H1 (cell line): ENCODE measurements around the gene ZNF219. TPM values are rescaled to one million over a fixed set of nuclear protein-coding genes. Genes with fewer than 3 reads are reported as not detected.

Experiments used
- CTCF ChIA-PET: fragments of 300-600 bp; sonication (Branson Sonifier 250); formaldehyde crosslinking; loops from one replicate; lab custom pipeline; 2021; ENCODE audit not compliant: partially characterized antibody; lab: Charles Lee
- POLR2A ChIA-PET: fragments of 300-600 bp; sonication (Branson Sonifier 250); formaldehyde crosslinking; loops from one replicate; lab custom pipeline; 2021; ENCODE audit warnings: inconsistent platforms; ENCODE audit not compliant: partially characterized antibody; lab: Charles Lee
- DNase-seq, 2 experiments: peaks; one replicate each; pipeline versions ENCODE4 v3.0.0 to v3.0.0-alpha.2; 2010 to 2022; ENCODE audit warnings: low spot score in 2 of 2, low read depth in 1 of 2, mixed read lengths in 1 of 2
- FAIRE-seq: peaks from 2 replicates; lab custom pipeline; 2011; peaks lifted over from hg19 to GRCh38; lab: Jason Lieb, UNC
- H2AFZ ChIP-seq: 2 replicates; pipeline ENCODE4 v1.8.1; 2012; ENCODE audit warnings: low read length, inconsistent platforms
- H2AK5ac ChIP-seq: 2 replicates; pipeline ENCODE4 v1.6.1; 2013; ENCODE audit warnings: low read depth, low read length
- H2BK120ac ChIP-seq: replicated peaks from 2 replicates; pipeline ENCODE3; 2013; ENCODE audit warnings: low read depth, low read length, inconsistent platforms
- H2BK12ac ChIP-seq: 2 replicates; pipeline ENCODE4 v1.6.1; 2013; ENCODE audit warnings: low read depth, low read length
- H2BK15ac ChIP-seq: 2 replicates; pipeline ENCODE4 v1.6.1; 2013; ENCODE audit warnings: low read length
- H2BK20ac ChIP-seq: 2 replicates; pipeline ENCODE4 v1.6.1; 2013; ENCODE audit warnings: low read length
- H2BK5ac ChIP-seq: 2 replicates; pipeline ENCODE4 v1.6.1; 2013; ENCODE audit warnings: low read depth, low read length
- H3K14ac ChIP-seq: 2 replicates; pipeline ENCODE4 v1.6.1; 2013; ENCODE audit warnings: inconsistent platforms; ENCODE audit not compliant: insufficient read length
- H3K18ac ChIP-seq: 2 replicates; pipeline ENCODE4 v1.6.1; 2013; ENCODE audit warnings: low read length; ENCODE audit errors: extremely low read depth
- H3K23ac ChIP-seq: 2 replicates; pipeline ENCODE4 v1.6.1; 2013; ENCODE audit warnings: inconsistent platforms; ENCODE audit not compliant: insufficient read length
- H3K23me2 ChIP-seq: 2 replicates; pipeline ENCODE4 v1.6.1; 2013; ENCODE audit warnings: low read depth, low read length
- H3K27ac ChIP-seq: 2 replicates; pipeline ENCODE4 v1.6.1; 2011; ENCODE audit warnings: low read depth, low read length, inconsistent platforms
- H3K27me3 ChIP-seq, 4 experiments: replicated peaks in 1 of 4; 1 replicate in 1 of 4; 2 replicates in 3 of 4; pipeline versions ENCODE4 v1.6.1 to v1.8.1; 2011 to 2013; ENCODE audit warnings: low read length in 3 of 4, mild to moderate bottlenecking in 3 of 4, inconsistent platforms in 2 of 4, mixed read lengths in 2 of 4, moderate library complexity in 1 of 4; ENCODE audit not compliant: control insufficient read depth in 3 of 4, insufficient read depth in 3 of 4; ENCODE audit errors: extremely low read depth in 1 of 4
- H3K36me3 ChIP-seq, 4 experiments: 2 replicates each; pipeline versions ENCODE4 v1.6.1 to v1.8.1; 2011 to 2013; ENCODE audit warnings: mild to moderate bottlenecking in 4 of 4, low read length in 3 of 4, moderate library complexity in 2 of 4, control low read depth in 1 of 4, inconsistent platforms in 1 of 4; ENCODE audit not compliant: insufficient read depth in 4 of 4, control insufficient read depth in 2 of 4
- H3K4ac ChIP-seq: replicated peaks from 2 replicates; pipeline ENCODE3; 2013; ENCODE audit warnings: low read length, low read depth, mixed read lengths, inconsistent platforms; ENCODE audit not compliant: insufficient read length
- H3K4me1 ChIP-seq, 4 experiments: replicated peaks in 1 of 4; 1 replicate in 1 of 4; 2 replicates in 3 of 4; pipeline versions ENCODE4 v1.6.1 to v1.8.1; 2011 to 2013; ENCODE audit warnings: low read length in 3 of 4, inconsistent platforms in 2 of 4, mixed read lengths in 1 of 4; ENCODE audit not compliant: insufficient read depth in 4 of 4, control insufficient read depth in 3 of 4
- H3K4me2 ChIP-seq, 2 experiments: 2 replicates each; pipeline versions ENCODE4 v1.6.1 to v1.8.1; 2011 to 2013; ENCODE audit warnings: low read depth in 2 of 2, low read length in 2 of 2, control low read depth in 1 of 2, inconsistent platforms in 1 of 2, mild to moderate bottlenecking in 1 of 2; ENCODE audit not compliant: insufficient read depth in 1 of 2
- H3K4me3 ChIP-seq, 4 experiments: fragments of 200-600, 300-600 bp in 1 of 4; sonication (generic), shearing (Covaris generic), sonication (Bioruptor Twin) in 1 of 4; 2 replicates each; pipeline versions ENCODE4 v1.5.1 to v1.8.1; 2011 to 2016; ENCODE audit warnings: low read length in 4 of 4, low read depth in 3 of 4, control low read depth in 2 of 4, inconsistent platforms in 2 of 4, mild to moderate bottlenecking in 2 of 4, mixed read lengths in 1 of 4, moderate library complexity in 1 of 4; ENCODE audit not compliant: insufficient read depth in 2 of 4; ENCODE audit errors: extremely low read depth in 1 of 4
- H3K56ac ChIP-seq: replicated peaks from 2 replicates; pipeline ENCODE3; 2013; ENCODE audit warnings: low read depth, mild to moderate bottlenecking, mixed read lengths, low read length, inconsistent platforms; ENCODE audit not compliant: insufficient read length
- H3K79me1 ChIP-seq: 2 replicates; pipeline ENCODE4 v1.6.1; 2013; ENCODE audit warnings: low read depth, low read length, control low read depth
- H3K79me2 ChIP-seq, 2 experiments: 2 replicates each; pipeline versions ENCODE4 v1.6.1 to v1.8.1; 2012 to 2013; ENCODE audit warnings: low read length in 2 of 2, mild to moderate bottlenecking in 2 of 2, inconsistent platforms in 1 of 2; ENCODE audit not compliant: insufficient read depth in 2 of 2, control insufficient read depth in 1 of 2
- H3K9ac ChIP-seq, 4 experiments: replicated peaks in 1 of 4; 1 replicate in 1 of 4; 2 replicates in 3 of 4; pipeline versions ENCODE4 v1.6.1 to v1.8.1; 2011 to 2013; ENCODE audit warnings: low read depth in 3 of 4, low read length in 3 of 4, control low read depth in 2 of 4, mild to moderate bottlenecking in 2 of 4, moderate library complexity in 2 of 4, inconsistent platforms in 1 of 4; ENCODE audit errors: extremely low read depth in 1 of 4
- H3K9me3 ChIP-seq, 2 experiments: 2 replicates each; pipeline versions ENCODE4 v1.6.1 to v1.8.1; 2012 to 2013; ENCODE audit warnings: mild to moderate bottlenecking in 2 of 2, moderate library complexity in 2 of 2, control low read depth in 1 of 2, inconsistent platforms in 1 of 2, low read depth in 1 of 2, low read length in 1 of 2, mixed read lengths in 1 of 2; ENCODE audit not compliant: insufficient read depth in 2 of 2
- H4K20me1 ChIP-seq, 2 experiments: replicated peaks in 1 of 2; 2 replicates each; pipeline versions ENCODE3 to v1.8.1; 2011 to 2013; ENCODE audit warnings: inconsistent platforms in 2 of 2, low read length in 2 of 2, mild to moderate bottlenecking in 1 of 2; ENCODE audit not compliant: insufficient read depth in 2 of 2, control insufficient read depth in 1 of 2
- H4K5ac ChIP-seq: 2 replicates; pipeline ENCODE4 v1.6.1; 2013; ENCODE audit warnings: low read length, low read depth, mixed read lengths, inconsistent platforms; ENCODE audit not compliant: insufficient read length
- H4K8ac ChIP-seq: 2 replicates; pipeline ENCODE4 v1.8.0; 2013; ENCODE audit warnings: mild to moderate bottlenecking, moderate library complexity, low read length, inconsistent platforms; ENCODE audit not compliant: insufficient read depth; ENCODE audit errors: extremely low read depth
- H4K91ac ChIP-seq: replicated peaks from 2 replicates; pipeline ENCODE3; 2013; ENCODE audit warnings: low read length, mixed read lengths, inconsistent platforms; ENCODE audit not compliant: insufficient read length
- JUND ChIP-seq: IDR thresholded peaks from 2 replicates; pipeline ENCODE4 v1.6.1; 2011; ENCODE audit warnings: mild to moderate bottlenecking, improper control_type of control experiment, low read length
- RAD21 ChIP-seq, 2 experiments: IDR thresholded peaks in 1 of 2; conservative IDR thresholded peaks in 1 of 2; 2 replicates each; pipeline ENCODE4 v1.6.1; 2011; ENCODE audit warnings: low read depth in 2 of 2, low read length in 2 of 2, improper control_type of control experiment in 1 of 2, inconsistent platforms in 1 of 2, mild to moderate bottlenecking in 1 of 2, moderate library complexity in 1 of 2
- SIX5 ChIP-seq: IDR thresholded peaks from 2 replicates; pipeline ENCODE4 v1.6.1; 2011; ENCODE audit warnings: mild to moderate bottlenecking, low read depth, low read length
- SUZ12 ChIP-seq: fragments of 200-600 bp; sonication (generic); IDR thresholded peaks from 2 replicates; pipeline ENCODE4 v1.6.1; 2012; ENCODE audit warnings: mild to moderate bottlenecking, inconsistent platforms, low read length, moderate library complexity, mixed read lengths
- YY1 ChIP-seq: IDR thresholded peaks from 2 replicates; pipeline ENCODE4 v1.6.1; 2011; ENCODE audit warnings: low read depth, mild to moderate bottlenecking, low read length
- ZNF274 ChIP-seq: IDR thresholded peaks from 2 replicates; pipeline ENCODE4 v1.7.0; 2012; ENCODE audit warnings: low read length, borderline replicate concordance; ENCODE audit errors: extremely low read depth
- WGBS, 2 experiments: shearing (Covaris generic) in 1 of 2; methylation state at CpG; one replicate each; pipeline versions ENCODE4 v1.1.6 to v1.1.7; 2013 to 2015; ENCODE audit warnings: low lambda C conversion rate in 2 of 2, mixed read lengths in 2 of 2, inconsistent platforms in 1 of 2, low coverage in 1 of 2, missing lambda C conversion rate in 1 of 2; ENCODE audit not compliant: insufficient replicate concordance in 2 of 2, insufficient coverage in 1 of 2, insufficient read length in 1 of 2; ENCODE audit errors: extremely low coverage in 1 of 2, missing lambda C conversion rate in 1 of 2; 5-methylcytosine and 5-hydroxymethylcytosine counted together
- polyA plus RNA-seq, 7 experiments: library from polyadenylated mRNA; depleted of rRNA in 3 of 7; stranded (reverse) in 5 of 7; unstranded in 2 of 7; fragments of >200 nt in 5 of 7; fragments of 200-250 nt in 2 of 7; gene quantifications; 1 replicate in 5 of 7; 2 replicates in 1 of 7; 4 replicates in 1 of 7; pipeline versions ENCODE4 v1.2.1 to v1.2.3, GENCODE V29; 2011 to 2013; ENCODE audit warnings: missing spikeins in 2 of 7, mixed read lengths in 2 of 7
- total RNA-seq: library from RNA; stranded (reverse); fragmentation: NEBNext Ultra II Directional; extraction: Animal tissue kit (Norgen Biotek cat#: 25700); gene quantifications from 2 replicates; pipeline ENCODE4 v1.2.1, GENCODE V29; 2021

ZNF219 gene
- total and polyA plus RNA-seq, 2 of the 8 experiments (the other 6 are each of a cell fraction or from before 2014, with no cell fraction given), result 113 to 160 TPM

DNA sequence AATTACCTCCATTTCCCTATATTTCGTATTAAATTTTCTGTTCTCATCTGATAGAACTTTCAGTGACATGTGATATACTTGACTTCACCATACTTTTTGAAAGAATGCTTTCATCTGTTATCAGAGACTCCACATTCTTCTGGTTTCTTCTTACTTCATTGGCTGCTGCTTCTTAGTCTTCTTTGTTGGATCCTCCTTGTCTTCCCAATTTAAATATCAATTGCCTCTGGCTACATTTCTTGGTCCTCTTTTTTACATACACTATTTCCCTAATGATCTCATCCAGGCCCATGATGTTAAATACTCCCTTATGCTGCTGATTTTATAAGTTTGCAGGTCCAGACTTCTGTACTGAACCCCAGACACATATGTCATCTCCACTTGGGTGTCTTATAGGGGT lies 35.4 kb upstream of the ZNF219 start:
- peak; percentile 66 for FAIRE-seq
- Histone ChIP-seq H4K20me1 (no peaks in the 10 kb centered on the region), H3K4me3 (no peak overlapping the region), H3K23ac (no peak overlapping the region), H3K27me3 (peaks cover 0 to 1% (median 0%) of the 10 kb centered on the region in 4 experiments; a peak in 1 of 7 replicates), H2BK15ac (no peak overlapping the region), H3K23me2 (no peaks in the 10 kb centered on the region), H3K4me2 (0 out of 4 replicates have a peak overlapping the region, but pooled peaks of 1 of the 2 experiments have one; percentile 2), H2AFZ (no peak overlapping the region), H4K5ac (no peak overlapping the region), H2BK5ac (no peak overlapping the region), H3K18ac (no peak overlapping the region), H3K4ac (no peak overlapping the region), H2BK120ac (no peak overlapping the region), H2BK20ac (no peak overlapping the region), H3K79me2 (no peaks in the 10 kb centered on the region), H4K91ac (no peak overlapping the region), H3K9me3 (no peaks in the 10 kb centered on the region), H4K8ac (no peak overlapping the region), H2AK5ac (no peak overlapping the region), H3K9ac (no peak overlapping the region), H3K56ac (no peak overlapping the region), H3K4me1 (peaks cover 0 to 3% (median 0%) of the 10 kb centered on the region in 4 experiments; a peak in 5 of 7 replicates), H2BK12ac (no peak overlapping the region), H3K79me1 (no peaks in the 10 kb centered on the region), H3K36me3 (no peaks in the 10 kb centered on the region), H3K14ac (no peak overlapping the region), H3K27ac (no peak overlapping the region)
- WGBS, 2 experiments, result 47 to 100% methylated on average over 1 of the region's 1 CpG
- POLR2A ChIA-PET, result no interaction called here
- DNase-seq, result no peak
- CTCF ChIA-PET, result interaction anchor here (1.2 kb wide), 1 partner anchor 119 kb away, joined by 3 read pairs; no protein-coding TSS in a partner anchor
- no peak for TF ChIP-seq RAD21 (IDR thresholded peaks at IDR 0.05 in 1 of 2, conservative IDR thresholded peaks at IDR 0.05 in 1 of 2; ENCODE audit: low read depth in 2 of 2, low read length in 2 of 2)
- no peak for TF ChIP-seq YY1
- no peak for TF ChIP-seq SUZ12
- no peak for TF ChIP-seq ZNF274
- TF ChIP-seq JUND, result no peak
- TF ChIP-seq SIX5, result no peak
